HEK293 (cell line): ENCODE measurements around the gene METTL3.

ENCODE experiments used
- CTCF ChIA-PET: fragments of 350-600 bp; formaldehyde crosslinking; extraction: SDS; loops from one replicate; lab custom pipeline; 2021; ENCODE audit warnings: antibody characterized with exemption; lab: Yijun Ruan, JAX
- POLR2A ChIA-PET: fragments of 300-600 bp; formaldehyde crosslinking; extraction: SDS; loops from one replicate; lab custom pipeline; 2020; ENCODE audit warnings: antibody characterized with exemption, inconsistent platforms; lab: Yijun Ruan, JAX
- H3K27ac ChIP-seq: fragments of 200-500 bp; sonication (Bioruptor generic); 2 replicates; pipeline ENCODE4 v1.5.1; 2014; ENCODE audit warnings: low read depth, low read length, control low read depth, inconsistent platforms; ENCODE audit errors: extremely low read depth
- H3K36me3 ChIP-seq, 2 experiments: fragments of 200-500 bp in 1 of 2; sonication (Bioruptor generic) in 1 of 2; 1 replicate in 1 of 2; 2 replicates in 1 of 2; pipeline ENCODE4 v1.5.1; 2014 to 2017; ENCODE audit warnings: inconsistent platforms in 2 of 2, low read length in 2 of 2; ENCODE audit not compliant: control insufficient read depth in 2 of 2, insufficient read depth in 1 of 2
- H3K4me1 ChIP-seq: fragments of 200-500 bp; sonication (Bioruptor generic); 2 replicates; pipeline ENCODE4 v1.5.1; 2014; ENCODE audit warnings: mild to moderate bottlenecking, low read length, inconsistent platforms; ENCODE audit not compliant: control insufficient read depth, insufficient read depth
- H3K4me3 ChIP-seq: 2 replicates; pipeline ENCODE4 v1.5.1; 2011; ENCODE audit warnings: low read depth, mild to moderate bottlenecking, control low read depth, low read length, moderate library complexity
- H3K9me3 ChIP-seq: fragments of 200-500 bp; sonication (Bioruptor generic); 2 replicates; pipeline ENCODE4 v1.5.1; 2014; ENCODE audit warnings: low read depth, low read length, inconsistent platforms; ENCODE audit not compliant: control insufficient read depth, insufficient read depth
- BCL11B ChIP-seq: fragments of 450-650 bp; formaldehyde crosslinking; IDR thresholded peaks from 2 replicates; pipeline ENCODE4 v1.5.1; 2016; ENCODE audit warnings: low read depth, missing biosample characterization, missing genetic modification characterization
- HOXA7 ChIP-seq: sonication (generic); formaldehyde crosslinking; IDR thresholded peaks from 2 replicates; pipeline ENCODE4 v1.8.1; 2022; ENCODE audit warnings: missing genetic modification reagents, borderline replicate concordance
- IKZF3 ChIP-seq: fragments of 450-650 bp; IDR thresholded peaks from 2 replicates; pipeline ENCODE4 v1.5.0; 2018; ENCODE audit warnings: missing biosample characterization, mild to moderate bottlenecking, missing genetic modification characterization, moderate library complexity
- KLF9 ChIP-seq: fragments of 450-650 bp; formaldehyde crosslinking; IDR thresholded peaks from 2 replicates; pipeline ENCODE4 v1.5.1; 2016; ENCODE audit warnings: missing biosample characterization, missing genetic modification characterization, low read depth
- MEIS1 ChIP-seq: sonication (generic); formaldehyde crosslinking; IDR thresholded peaks from 2 replicates; pipeline ENCODE4 v1.8.1; 2022; ENCODE audit warnings: missing genetic modification reagents, mild to moderate bottlenecking, borderline replicate concordance
- MYNN ChIP-seq: fragments of 450-650 bp; formaldehyde crosslinking; IDR thresholded peaks from 2 replicates; pipeline ENCODE4 v1.5.1; 2016; ENCODE audit warnings: missing biosample characterization, missing genetic modification characterization, borderline replicate concordance
- MZF1 ChIP-seq: fragments of 450-650 bp; formaldehyde crosslinking; IDR thresholded peaks from 2 replicates; pipeline ENCODE4 v1.5.1; 2017; ENCODE audit warnings: missing biosample characterization, missing genetic modification characterization, borderline replicate concordance
- OSR2 ChIP-seq: fragments of 450-650 bp; formaldehyde crosslinking; IDR thresholded peaks from 2 replicates; pipeline ENCODE4 v1.5.1; 2016; ENCODE audit warnings: missing biosample characterization, missing genetic modification characterization
- SCRT2 ChIP-seq: fragments of 450-650 bp; formaldehyde crosslinking; IDR thresholded peaks from 2 replicates; pipeline ENCODE4 v1.5.1; 2016; ENCODE audit warnings: missing biosample characterization, missing genetic modification characterization
- TCF7L2 ChIP-seq: IDR thresholded peaks from 2 replicates; pipeline ENCODE4 v1.6.1; 2011; ENCODE audit warnings: low read depth, mild to moderate bottlenecking, inconsistent platforms, low read length, moderate library complexity, borderline replicate concordance
- WT1 ChIP-seq: fragments of 450-650 bp; formaldehyde crosslinking; IDR thresholded peaks from 2 replicates; pipeline ENCODE4 v1.5.1; 2016; ENCODE audit warnings: missing biosample characterization, missing genetic modification characterization
- ZBTB17 ChIP-seq: fragments of 450-650 bp; formaldehyde crosslinking; IDR thresholded peaks from 2 replicates; pipeline ENCODE4 v1.5.1; 2016; ENCODE audit warnings: missing biosample characterization, missing genetic modification characterization
- ZBTB7A ChIP-seq: fragments of 450-650 bp; formaldehyde crosslinking; IDR thresholded peaks from 2 replicates; pipeline ENCODE4 v1.5.1; 2016; ENCODE audit warnings: low read depth, missing biosample characterization, missing genetic modification characterization
- ZFP41 ChIP-seq: fragments of 450-650 bp; formaldehyde crosslinking; IDR thresholded peaks from 2 replicates; pipeline ENCODE4 v1.5.1; 2016; ENCODE audit warnings: missing biosample characterization, missing genetic modification characterization, borderline replicate concordance
- ZNF23 ChIP-seq: fragments of 450-650 bp; formaldehyde crosslinking; IDR thresholded peaks from 2 replicates; pipeline ENCODE4 v1.5.1; 2016; ENCODE audit warnings: missing biosample characterization, missing genetic modification characterization, borderline replicate concordance
- ZNF24 ChIP-seq: fragments of 450-650 bp; formaldehyde crosslinking; IDR thresholded peaks from 2 replicates; pipeline ENCODE4 v1.5.1; 2016; ENCODE audit warnings: missing biosample characterization, missing genetic modification characterization
- ZNF324 ChIP-seq: fragments of 450-650 bp; formaldehyde crosslinking; IDR thresholded peaks from 2 replicates; pipeline ENCODE4 v1.5.1; 2016; ENCODE audit warnings: missing biosample characterization, missing genetic modification characterization
- ZNF335 ChIP-seq: fragments of 450-650 bp; formaldehyde crosslinking; conservative IDR thresholded peaks from 2 replicates; pipeline ENCODE4 v1.5.1; 2016; ENCODE audit warnings: missing biosample characterization, missing genetic modification characterization
- ZNF366 ChIP-seq: fragments of 450-650 bp; formaldehyde crosslinking; conservative IDR thresholded peaks from 2 replicates; pipeline ENCODE4 v1.5.1; 2016; ENCODE audit warnings: missing biosample characterization, missing genetic modification characterization
- ZNF391 ChIP-seq: fragments of 450-650 bp; formaldehyde crosslinking; IDR thresholded peaks from 2 replicates; pipeline ENCODE4 v1.5.1; 2016; ENCODE audit warnings: low read depth, missing biosample characterization, missing genetic modification characterization, borderline replicate concordance
- ZNF423 ChIP-seq: fragments of 450-650 bp; formaldehyde crosslinking; IDR thresholded peaks from 2 replicates; pipeline ENCODE4 v1.5.1; 2016; ENCODE audit warnings: missing biosample characterization, missing genetic modification characterization
- ZNF600 ChIP-seq: fragments of 450-650 bp; formaldehyde crosslinking; IDR thresholded peaks from 2 replicates; pipeline ENCODE4 v1.5.1; 2016; ENCODE audit warnings: missing biosample characterization, missing genetic modification characterization
- ZNF621 ChIP-seq: fragments of 450-650 bp; formaldehyde crosslinking; IDR thresholded peaks from 2 replicates; pipeline ENCODE4 v1.5.1; 2017; ENCODE audit warnings: missing biosample characterization, missing genetic modification characterization
- ZNF677 ChIP-seq: fragments of 450-650 bp; IDR thresholded peaks from 2 replicates; pipeline ENCODE4 v1.5.0; 2018; ENCODE audit warnings: missing biosample characterization, mild to moderate bottlenecking, missing genetic modification characterization, moderate library complexity
- ZNF843 ChIP-seq: fragments of 450-650 bp; formaldehyde crosslinking; IDR thresholded peaks from 2 replicates; pipeline ENCODE4 v1.5.1; 2016; ENCODE audit warnings: missing biosample characterization, missing genetic modification characterization
- ZXDB ChIP-seq: fragments of 450-650 bp; formaldehyde crosslinking; IDR thresholded peaks from 2 replicates; pipeline ENCODE4 v1.5.1; 2016; ENCODE audit warnings: missing biosample characterization, missing genetic modification characterization
- TF ChIP-seq, protein P1 (sequence below): fragments of 450-650 bp; formaldehyde crosslinking; IDR thresholded peaks from 2 replicates; pipeline ENCODE4 v1.5.1; 2016; ENCODE audit warnings: missing biosample characterization, missing genetic modification characterization, low read depth
- TF ChIP-seq, protein P2 (sequence below): fragments of 450-650 bp; formaldehyde crosslinking; IDR thresholded peaks from 2 replicates; pipeline ENCODE4 v1.5.1; 2016; ENCODE audit warnings: missing biosample characterization, missing genetic modification characterization
- TF ChIP-seq, protein P3 (sequence below): fragments of 450-650 bp; formaldehyde crosslinking; IDR thresholded peaks from 2 replicates; pipeline ENCODE4 v1.5.1; 2016; ENCODE audit warnings: missing biosample characterization, missing genetic modification characterization, borderline replicate concordance

METTL3 gene

DNA sequence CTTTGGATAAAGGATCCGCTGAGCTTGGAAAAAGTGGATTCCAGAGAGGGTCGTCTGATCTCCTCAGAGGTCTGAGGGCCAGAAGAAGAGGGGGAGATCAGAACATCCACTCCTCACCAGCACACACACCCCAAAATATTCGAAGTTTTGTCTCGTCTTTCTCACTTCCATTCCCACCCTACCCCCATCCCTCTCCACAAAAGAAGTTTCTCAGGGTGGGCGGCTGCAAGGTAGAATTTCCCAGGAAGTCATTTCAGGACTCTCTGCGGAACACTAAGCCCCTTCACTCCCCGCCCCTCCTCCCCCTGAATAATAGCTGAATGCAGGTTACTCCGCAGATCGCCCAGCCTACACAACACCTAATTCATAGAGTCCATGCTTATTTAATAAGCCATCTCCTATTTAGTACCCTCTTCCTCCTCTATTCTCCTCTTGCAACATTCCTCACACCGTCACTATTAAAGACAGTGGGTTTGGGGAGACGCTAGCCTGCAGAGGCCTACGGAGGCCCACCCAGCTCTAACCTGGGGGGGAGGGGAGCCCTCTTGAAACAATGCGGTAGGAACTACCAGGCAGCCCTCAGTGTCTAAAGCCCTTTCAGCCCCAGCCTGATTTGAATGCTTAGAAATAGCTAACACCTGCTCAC, 15.7 kb upstream of the METTL3 start (continued):
- TF ChIP-seq MYNN = no peak
- no peak for TF ChIP-seq TCF7L2
- no peak for TF ChIP-seq BCL11B (tag by site-specific recombination)
- TF ChIP-seq MEIS1 (CRISPR knock-in tag) = no peak
- no peak for TF ChIP-seq ZFP41 (tag by site-specific recombination)
- TF ChIP-seq ZNF677 (tag by site-specific recombination) = no peak
- no peak for TF ChIP-seq ZNF600 (tag by site-specific recombination)
- TF ChIP-seq SCRT2 (tag by site-specific recombination) = no peak
- TF ChIP-seq OSR2 (tag by site-specific recombination) = no peak
- TF ChIP-seq ZBTB17 (tag by site-specific recombination) = peak; percentile 93
- TF ChIP-seq, protein P1, sequence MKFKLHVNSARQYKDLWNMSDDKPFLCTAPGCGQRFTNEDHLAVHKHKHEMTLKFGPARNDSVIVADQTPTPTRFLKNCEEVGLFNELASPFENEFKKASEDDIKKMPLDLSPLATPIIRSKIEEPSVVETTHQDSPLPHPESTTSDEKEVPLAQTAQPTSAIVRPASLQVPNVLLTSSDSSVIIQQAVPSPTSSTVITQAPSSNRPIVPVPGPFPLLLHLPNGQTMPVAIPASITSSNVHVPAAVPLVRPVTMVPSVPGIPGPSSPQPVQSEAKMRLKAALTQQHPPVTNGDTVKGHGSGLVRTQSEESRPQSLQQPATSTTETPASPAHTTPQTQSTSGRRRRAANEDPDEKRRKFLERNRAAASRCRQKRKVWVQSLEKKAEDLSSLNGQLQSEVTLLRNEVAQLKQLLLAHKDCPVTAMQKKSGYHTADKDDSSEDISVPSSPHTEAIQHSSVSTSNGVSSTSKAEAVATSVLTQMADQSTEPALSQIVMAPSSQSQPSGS (tag by site-specific recombination) = no peak
- TF ChIP-seq IKZF3 (tag by site-specific recombination) = no peak
- no peak for TF ChIP-seq ZNF324 (tag by site-specific recombination)
- no peak for TF ChIP-seq ZNF621
- no peak for TF ChIP-seq ZXDB (tag by site-specific recombination)
- no peak for TF ChIP-seq ZNF23 (tag by site-specific recombination)
- no peak for TF ChIP-seq HOXA7 (CRISPR knock-in tag)
- peak; percentile 67 for TF ChIP-seq ZNF335 (tag by site-specific recombination)
- TF ChIP-seq ZBTB7A (tag by site-specific recombination) = no peak
- TF ChIP-seq ZNF843 = no peak
- TF ChIP-seq, protein P2, sequence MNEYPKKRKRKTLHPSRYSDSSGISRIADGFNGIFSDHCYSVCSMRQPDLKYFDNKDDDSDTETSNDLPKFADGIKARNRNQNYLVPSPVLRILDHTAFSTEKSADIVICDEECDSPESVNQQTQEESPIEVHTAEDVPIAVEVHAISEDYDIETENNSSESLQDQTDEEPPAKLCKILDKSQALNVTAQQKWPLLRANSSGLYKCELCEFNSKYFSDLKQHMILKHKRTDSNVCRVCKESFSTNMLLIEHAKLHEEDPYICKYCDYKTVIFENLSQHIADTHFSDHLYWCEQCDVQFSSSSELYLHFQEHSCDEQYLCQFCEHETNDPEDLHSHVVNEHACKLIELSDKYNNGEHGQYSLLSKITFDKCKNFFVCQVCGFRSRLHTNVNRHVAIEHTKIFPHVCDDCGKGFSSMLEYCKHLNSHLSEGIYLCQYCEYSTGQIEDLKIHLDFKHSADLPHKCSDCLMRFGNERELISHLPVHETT (tag by site-specific recombination) = no peak

DNA sequence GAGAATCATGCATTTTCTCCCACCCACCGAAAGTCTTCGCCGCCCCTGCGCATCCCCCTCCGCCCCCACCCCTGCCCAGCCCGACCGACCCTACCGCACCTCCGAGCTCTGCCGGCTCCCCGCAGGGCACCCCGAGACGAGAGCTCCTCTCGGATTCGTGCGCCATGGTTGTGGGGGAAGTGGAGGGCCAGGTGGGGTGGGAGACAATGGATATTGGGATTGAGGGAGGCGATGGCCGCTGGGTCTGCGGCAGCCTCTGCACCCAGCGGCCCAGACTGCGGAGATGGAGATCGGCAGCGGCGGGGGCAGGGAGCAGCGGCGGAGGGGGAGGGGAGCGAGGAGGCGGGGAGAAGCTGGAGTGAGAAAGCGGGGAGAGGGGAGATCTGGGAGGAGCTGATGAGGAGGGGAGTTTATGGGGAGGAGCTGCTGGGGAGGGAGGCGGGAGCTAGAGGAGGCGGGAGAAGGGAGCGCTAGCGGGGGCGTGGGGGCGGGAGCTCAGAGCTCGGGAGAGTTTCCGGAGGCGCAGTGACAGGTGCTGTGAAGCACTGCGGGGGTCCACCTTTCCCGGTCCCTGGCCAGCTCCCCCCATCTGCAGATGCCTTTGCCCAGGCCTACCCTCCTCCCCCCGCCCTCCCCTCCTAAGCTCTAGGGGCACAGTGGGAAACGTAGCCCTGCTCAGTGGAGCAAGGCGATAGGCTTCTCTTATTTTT, 15.0 kb upstream of the METTL3 start, which contains the start of gene SALL2:
Gene SALL2 (minus strand): TSS at position 385 of the 710 bp plus-strand sequence. CDS start 219 bp downstream, at position 166.
- Histone ChIP-seq H3K9me3 (no peaks in the 10 kb centered on the region), H3K36me3 (peaks cover 3 to 39% of the 10 kb centered on the region in 2 experiments; a peak in 2 of 3 replicates), H3K4me1 (peaks cover 17% of the 10 kb centered on the region), H3K27ac (peak within 1 kb of the TSS; percentile 66), H3K4me3 (peak within 1 kb of the TSS; percentile 81)
- CTCF ChIA-PET = interaction anchor here (0.6 to 2.0 kb wide), 7 partner anchors 23 to 1485 kb away, joined by 3 to 9 read pairs (median 3); partner anchors contain the start of gene TOX4
- POLR2A ChIA-PET = interaction anchor here (0.5 to 2.6 kb wide), 23 partner anchors 9 to 1183 kb away, joined by 3 to 71 read pairs (median 5); partner anchors contain the start of genes CHD8, METTL3, PARP2 and RAB2B
- TF ChIP-seq ZNF423 (tag by site-specific recombination) (peak; percentile 31; the same call in 1 of the 2 replicates), OSR2 (tag by site-specific recombination) (peak; percentile 64), ZNF24 (tag by site-specific recombination) (peak; percentile 49; the same call in 1 of the 2 replicates), WT1 (tag by site-specific recombination) (peak; percentile 96), KLF9 (peak; percentile 54; the same call in 1 of the 2 replicates), ZNF621 (no peak), MZF1 (tag by site-specific recombination) (peak; percentile 17; the same call in 1 of the 2 replicates), ZNF391 (tag by site-specific recombination) (no peak), ZNF366 (tag by site-specific recombination) (peak; percentile 86)
- TF ChIP-seq, protein P3, sequence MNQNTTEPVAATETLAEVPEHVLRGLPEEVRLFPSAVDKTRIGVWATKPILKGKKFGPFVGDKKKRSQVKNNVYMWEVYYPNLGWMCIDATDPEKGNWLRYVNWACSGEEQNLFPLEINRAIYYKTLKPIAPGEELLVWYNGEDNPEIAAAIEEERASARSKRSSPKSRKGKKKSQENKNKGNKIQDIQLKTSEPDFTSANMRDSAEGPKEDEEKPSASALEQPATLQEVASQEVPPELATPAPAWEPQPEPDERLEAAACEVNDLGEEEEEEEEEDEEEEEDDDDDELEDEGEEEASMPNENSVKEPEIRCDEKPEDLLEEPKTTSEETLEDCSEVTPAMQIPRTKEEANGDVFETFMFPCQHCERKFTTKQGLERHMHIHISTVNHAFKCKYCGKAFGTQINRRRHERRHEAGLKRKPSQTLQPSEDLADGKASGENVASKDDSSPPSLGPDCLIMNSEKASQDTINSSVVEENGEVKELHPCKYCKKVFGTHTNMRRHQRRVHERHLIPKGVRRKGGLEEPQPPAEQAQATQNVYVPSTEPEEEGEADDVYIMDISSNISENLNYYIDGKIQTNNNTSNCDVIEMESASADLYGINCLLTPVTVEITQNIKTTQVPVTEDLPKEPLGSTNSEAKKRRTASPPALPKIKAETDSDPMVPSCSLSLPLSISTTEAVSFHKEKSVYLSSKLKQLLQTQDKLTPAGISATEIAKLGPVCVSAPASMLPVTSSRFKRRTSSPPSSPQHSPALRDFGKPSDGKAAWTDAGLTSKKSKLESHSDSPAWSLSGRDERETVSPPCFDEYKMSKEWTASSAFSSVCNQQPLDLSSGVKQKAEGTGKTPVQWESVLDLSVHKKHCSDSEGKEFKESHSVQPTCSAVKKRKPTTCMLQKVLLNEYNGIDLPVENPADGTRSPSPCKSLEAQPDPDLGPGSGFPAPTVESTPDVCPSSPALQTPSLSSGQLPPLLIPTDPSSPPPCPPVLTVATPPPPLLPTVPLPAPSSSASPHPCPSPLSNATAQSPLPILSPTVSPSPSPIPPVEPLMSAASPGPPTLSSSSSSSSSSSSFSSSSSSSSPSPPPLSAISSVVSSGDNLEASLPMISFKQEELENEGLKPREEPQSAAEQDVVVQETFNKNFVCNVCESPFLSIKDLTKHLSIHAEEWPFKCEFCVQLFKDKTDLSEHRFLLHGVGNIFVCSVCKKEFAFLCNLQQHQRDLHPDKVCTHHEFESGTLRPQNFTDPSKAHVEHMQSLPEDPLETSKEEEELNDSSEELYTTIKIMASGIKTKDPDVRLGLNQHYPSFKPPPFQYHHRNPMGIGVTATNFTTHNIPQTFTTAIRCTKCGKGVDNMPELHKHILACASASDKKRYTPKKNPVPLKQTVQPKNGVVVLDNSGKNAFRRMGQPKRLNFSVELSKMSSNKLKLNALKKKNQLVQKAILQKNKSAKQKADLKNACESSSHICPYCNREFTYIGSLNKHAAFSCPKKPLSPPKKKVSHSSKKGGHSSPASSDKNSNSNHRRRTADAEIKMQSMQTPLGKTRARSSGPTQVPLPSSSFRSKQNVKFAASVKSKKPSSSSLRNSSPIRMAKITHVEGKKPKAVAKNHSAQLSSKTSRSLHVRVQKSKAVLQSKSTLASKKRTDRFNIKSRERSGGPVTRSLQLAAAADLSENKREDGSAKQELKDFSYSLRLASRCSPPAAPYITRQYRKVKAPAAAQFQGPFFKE (tag by site-specific recombination) = no peak
